Ishikawa (cell line): ENCODE measurements around the gene RNF31.

Experiments used
- CREB1 ChIP-seq: IDR thresholded peaks from 2 replicates; pipeline ENCODE4 v1.6.1; 2012; ENCODE audit warnings: low read depth
- EGR1 ChIP-seq: IDR thresholded peaks from 2 replicates; pipeline ENCODE4 v1.6.1; 2012
- EP300 ChIP-seq: IDR thresholded peaks from 2 replicates; pipeline ENCODE4 v1.6.1; 2012; ENCODE audit warnings: borderline replicate concordance
- FOXM1 ChIP-seq: IDR thresholded peaks from 2 replicates; pipeline ENCODE4 v1.6.1; 2012; ENCODE audit warnings: low read depth, borderline replicate concordance
- MAX ChIP-seq: IDR thresholded peaks from 2 replicates; pipeline ENCODE4 v1.6.1; 2012
- NFIC ChIP-seq: IDR thresholded peaks from 2 replicates; pipeline ENCODE4 v1.6.1; 2012
- RAD21 ChIP-seq: IDR thresholded peaks from 2 replicates; pipeline ENCODE4 v1.6.1; 2012; ENCODE audit warnings: low read depth
- REST ChIP-seq: IDR thresholded peaks from 2 replicates; pipeline ENCODE4 v1.6.1; 2012; ENCODE audit warnings: low read depth, mild to moderate bottlenecking
- TAF1 ChIP-seq: IDR thresholded peaks from 2 replicates; pipeline ENCODE4 v1.6.1; 2012; ENCODE audit warnings: low read depth, mild to moderate bottlenecking
- TCF12 ChIP-seq: IDR thresholded peaks from 2 replicates; pipeline ENCODE4 v1.6.1; 2012; ENCODE audit warnings: low read depth
- TEAD4 ChIP-seq: IDR thresholded peaks from 2 replicates; pipeline ENCODE4 v1.6.1; 2012
- YY1 ChIP-seq: IDR thresholded peaks from 2 replicates; pipeline ENCODE4 v1.6.1; 2012; ENCODE audit warnings: low read depth
- ZBTB7A ChIP-seq: IDR thresholded peaks from 2 replicates; pipeline ENCODE4 v1.6.1; 2012; ENCODE audit warnings: low read depth
- TF ChIP-seq, protein P1 (sequence below): IDR thresholded peaks from 2 replicates; pipeline ENCODE4 v1.6.1; 2012

Gene RNF31

GRCh38 chr14:24182110-24182882 lies 35.0 kb downstream of the RNF31 start:
- TF ChIP-seq NFIC (no peak), RAD21 (no peak), MAX (no peak), CREB1 (no peak), YY1 (no peak), FOXM1 (no peak), EP300 (no peak), TCF12 (no peak)
- TF ChIP-seq, protein P1, sequence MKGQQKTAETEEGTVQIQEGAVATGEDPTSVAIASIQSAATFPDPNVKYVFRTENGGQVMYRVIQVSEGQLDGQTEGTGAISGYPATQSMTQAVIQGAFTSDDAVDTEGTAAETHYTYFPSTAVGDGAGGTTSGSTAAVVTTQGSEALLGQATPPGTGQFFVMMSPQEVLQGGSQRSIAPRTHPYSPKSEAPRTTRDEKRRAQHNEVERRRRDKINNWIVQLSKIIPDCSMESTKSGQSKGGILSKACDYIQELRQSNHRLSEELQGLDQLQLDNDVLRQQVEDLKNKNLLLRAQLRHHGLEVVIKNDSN = no peak

DNA sequence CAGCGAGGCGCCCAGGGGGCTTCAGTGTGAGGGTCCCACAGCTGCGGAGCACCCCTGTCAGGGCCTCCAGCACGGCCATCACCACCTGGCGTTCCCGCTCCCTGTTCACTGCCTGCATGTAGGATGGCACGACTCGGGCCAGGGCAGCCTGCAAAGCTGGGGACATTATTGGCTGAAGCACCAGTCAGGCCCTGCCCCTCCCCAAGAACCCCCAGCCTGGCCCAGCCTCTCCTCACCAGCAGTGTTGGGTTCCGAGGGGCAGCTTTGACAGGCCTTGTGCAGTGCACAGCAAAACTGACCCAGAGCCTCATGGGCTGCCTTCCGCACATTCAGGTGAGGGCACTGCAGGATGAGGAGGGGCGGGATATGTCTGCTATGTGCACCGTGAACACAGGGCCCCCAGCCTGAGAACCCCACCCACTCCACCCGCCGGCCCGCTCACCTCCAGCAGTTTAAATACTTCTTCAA lies 35.8 kb downstream of the RNF31 start:
- TF ChIP-seq TCF12 (no peak), ZBTB7A (no peak), NFIC (no peak), CREB1 (no peak), EGR1 (no peak), RAD21 (no peak), YY1 (no peak), EP300 (no peak)
- TF ChIP-seq, protein P1 = no peak

- TF ChIP-seq NFIC (no peak), TCF12 (no peak)
- TF ChIP-seq, protein P1 = no peak
Observed at GRCh38 chr14:24184104-24184970, 37.0 kb downstream of the RNF31 start.

DNA sequence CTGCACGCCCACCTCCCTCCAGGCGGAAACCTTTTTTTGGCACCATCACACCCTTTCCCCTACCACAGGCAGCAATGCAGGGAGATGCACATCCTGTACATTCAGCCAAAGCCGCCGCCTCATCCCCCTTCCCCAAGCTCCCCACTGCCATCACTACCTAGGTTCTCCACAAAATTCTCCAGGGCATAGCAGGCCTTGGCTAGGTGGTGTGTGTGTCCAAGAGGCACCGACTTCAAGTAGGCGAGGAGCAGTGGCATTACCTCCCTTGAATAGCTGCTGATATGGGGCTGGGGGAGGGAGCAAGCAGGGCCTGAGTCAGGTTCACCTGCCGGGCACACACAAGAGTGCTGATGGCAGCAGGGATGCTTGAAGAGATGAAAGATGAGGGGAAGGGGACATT lies 37.7 kb downstream of the RNF31 start:
- TF ChIP-seq REST (no peak), EGR1 (no peak), EP300 (no peak), TAF1 (no peak)
- TF ChIP-seq, protein P1 = no peak

DNA sequence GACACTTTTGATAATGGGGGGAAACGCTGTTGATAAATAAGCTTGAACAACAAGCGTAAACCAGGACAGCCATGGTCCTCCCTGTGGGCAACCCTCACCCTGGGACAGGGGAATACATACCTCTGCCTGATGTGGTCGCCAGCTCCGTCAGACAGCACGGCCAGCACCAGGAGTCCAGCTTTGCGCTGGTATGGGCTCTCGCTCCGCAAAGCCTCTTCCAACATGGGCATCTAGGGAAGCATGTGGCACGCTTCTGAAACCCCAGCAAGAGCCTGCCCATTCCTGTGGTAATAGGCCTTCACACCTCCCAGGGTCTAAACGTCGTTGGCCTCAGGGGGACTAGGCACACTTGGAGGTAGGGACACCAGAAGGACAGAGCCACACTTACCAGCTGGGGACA lies 38.4 kb downstream of the RNF31 start:
- TF ChIP-seq, protein P1 = no peak
- TF ChIP-seq REST = no peak
- TF ChIP-seq TAF1 = no peak
- no peak for TF ChIP-seq MAX
- no peak for TF ChIP-seq TEAD4
- TF ChIP-seq NFIC = no peak
- TF ChIP-seq TCF12 = no peak
- no peak for TF ChIP-seq ZBTB7A
